B cell (primary cell): ENCODE measurements around the gene PACRG.

Source experiments
- CTCF ChIP-seq: fragments of 200-600 bp; IDR thresholded peaks from one replicate; pipeline ENCODE4 v1.8.0; 2022; ENCODE audit warnings: antibody characterized with exemption, mild to moderate bottlenecking
- EZH2 ChIP-seq: IDR thresholded peaks from 2 replicates; pipeline ENCODE4 v1.6.1; 2012; ENCODE audit warnings: borderline replicate concordance, low read depth, mild to moderate bottlenecking, moderate library complexity, low read length; ENCODE audit not compliant: insufficient read depth, poor library complexity, severe bottlenecking

- TF ChIP-seq CTCF (no peak), EZH2 (no peak)
These were observed 229.3 kb downstream of the PACRG start for GRCh38 chr6:162957062-162957461.
